Measurements from ENCODE around the gene BCKDHA.
A peak's percentile ranks its signal among the peaks of the same experiment; 100 is the strongest.

The BCKDHA gene

GRCh38 chr19:41352279-41352608, 45.4 kb upstream of the BCKDHA start:
- Histone ChIP-seq H3K4me2 (ENCODE audit: low read depth, low read length, poor library complexity, severe bottlenecking) (peak overlapping the region; percentile 74), H3K9me2 (replicated peaks; ENCODE audit: insufficient read depth, low read length) (no peaks in the 10 kb centered on the region), H3K27ac (ENCODE audit: low read depth, low read length) (peak overlapping the region; percentile 86), H4K20me1 (ENCODE audit: low read depth, low read length) (peaks cover 4% of the 10 kb centered on the region; the same call in 1 of the 2 replicates), H3K4me3 (ENCODE audit: insufficient read depth, low read length, poor library complexity, severe bottlenecking) (peak overlapping the region; percentile 92), H3K9ac (ENCODE audit: low read length) (peak overlapping the region; percentile 94), H3K79me2 (ENCODE audit: insufficient read depth, low read length) (peaks cover 51% of the 10 kb centered on the region), H2AFZ (ENCODE audit: low read depth, low read length, severe bottlenecking) (no peak overlapping the region), H3F3A (ENCODE audit: insufficient read depth) (peaks cover 4% of the 10 kb centered on the region; the same call in 1 of the 2 replicates), H3K27me3 (ENCODE audit: low read length) (no peaks in the 10 kb centered on the region), H3K36me3 (ENCODE audit: low read length) (peaks cover 3% of the 10 kb centered on the region; the same call in 1 of the 2 replicates), H3K9me3 (ENCODE audit: insufficient read depth, low read length) (no peaks in the 10 kb centered on the region)
- no peak for TF ChIP-seq EZH2phosphoT487 (conservative IDR thresholded peaks at IDR 0.05; ENCODE audit: low read length)
- TF ChIP-seq, protein P1, sequence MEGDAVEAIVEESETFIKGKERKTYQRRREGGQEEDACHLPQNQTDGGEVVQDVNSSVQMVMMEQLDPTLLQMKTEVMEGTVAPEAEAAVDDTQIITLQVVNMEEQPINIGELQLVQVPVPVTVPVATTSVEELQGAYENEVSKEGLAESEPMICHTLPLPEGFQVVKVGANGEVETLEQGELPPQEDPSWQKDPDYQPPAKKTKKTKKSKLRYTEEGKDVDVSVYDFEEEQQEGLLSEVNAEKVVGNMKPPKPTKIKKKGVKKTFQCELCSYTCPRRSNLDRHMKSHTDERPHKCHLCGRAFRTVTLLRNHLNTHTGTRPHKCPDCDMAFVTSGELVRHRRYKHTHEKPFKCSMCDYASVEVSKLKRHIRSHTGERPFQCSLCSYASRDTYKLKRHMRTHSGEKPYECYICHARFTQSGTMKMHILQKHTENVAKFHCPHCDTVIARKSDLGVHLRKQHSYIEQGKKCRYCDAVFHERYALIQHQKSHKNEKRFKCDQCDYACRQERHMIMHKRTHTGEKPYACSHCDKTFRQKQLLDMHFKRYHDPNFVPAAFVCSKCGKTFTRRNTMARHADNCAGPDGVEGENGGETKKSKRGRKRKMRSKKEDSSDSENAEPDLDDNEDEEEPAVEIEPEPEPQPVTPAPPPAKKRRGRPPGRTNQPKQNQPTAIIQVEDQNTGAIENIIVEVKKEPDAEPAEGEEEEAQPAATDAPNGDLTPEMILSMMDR (IDR thresholded peaks at IDR 0.05; ENCODE audit: insufficient read depth, low read length, poor library complexity, severe bottlenecking): no peak

DNA sequence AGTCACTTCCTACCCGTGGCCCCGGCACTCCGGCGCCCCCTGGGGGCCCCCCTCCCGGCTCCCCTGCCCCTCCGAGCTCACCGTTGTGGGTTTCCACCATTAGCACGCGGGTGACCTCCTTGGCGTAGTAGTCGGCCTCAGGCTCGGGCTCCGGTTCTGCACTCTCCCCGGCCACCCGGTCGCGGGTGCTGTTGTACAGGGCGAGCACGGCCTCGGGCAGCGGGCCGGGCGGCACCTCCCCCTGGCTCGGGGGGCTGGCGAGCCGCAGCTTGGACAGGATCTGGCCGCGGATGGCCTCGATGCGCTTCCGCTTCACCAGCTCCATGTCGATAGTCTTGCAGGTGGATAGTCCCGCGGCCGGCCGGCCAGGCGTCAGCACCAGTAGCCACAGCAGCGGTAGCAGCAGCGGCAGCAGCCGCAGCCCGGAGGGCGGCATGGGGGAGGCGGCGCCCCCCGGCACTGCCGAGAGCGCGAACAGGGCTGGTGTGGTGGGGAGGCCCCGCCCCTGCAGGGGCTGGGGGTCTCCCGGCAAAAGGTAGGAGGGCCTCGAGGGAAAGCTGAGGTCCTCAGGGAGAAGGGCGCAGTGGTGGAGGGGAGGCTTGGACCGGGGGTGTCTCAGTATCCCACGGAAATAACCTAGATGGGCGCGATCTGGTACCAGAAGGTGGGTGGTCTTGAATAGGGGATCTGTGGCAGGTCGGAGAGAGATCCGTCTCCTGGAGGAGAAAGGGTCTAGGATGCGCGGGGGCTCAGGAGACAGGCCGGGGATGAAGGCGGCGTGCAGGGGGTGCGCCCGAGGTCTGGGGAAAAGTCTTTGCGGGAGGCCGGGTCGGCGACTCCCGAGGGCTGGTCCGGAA, 44.8 kb upstream of the BCKDHA start:
- Histone ChIP-seq H3K27me3 (ENCODE audit: low read length) (no peaks in the 10 kb centered on the region), H3K36me3 (ENCODE audit: low read length) (peaks cover 3% of the 10 kb centered on the region; the same call in 1 of the 2 replicates), H3K9ac (ENCODE audit: low read length) (peak overlapping the region; percentile 94), H2AFZ (ENCODE audit: low read depth, low read length, severe bottlenecking) (peak overlapping the region; percentile 47), H4K20me1 (ENCODE audit: low read depth, low read length) (peaks cover 4% of the 10 kb centered on the region; the same call in 1 of the 2 replicates), H3K4me2 (ENCODE audit: low read depth, low read length, poor library complexity, severe bottlenecking) (peak overlapping the region; percentile 74), H3K9me2 (replicated peaks; ENCODE audit: insufficient read depth, low read length) (no peaks in the 10 kb centered on the region), H3K79me2 (ENCODE audit: insufficient read depth, low read length) (peaks cover 48% of the 10 kb centered on the region), H3K27ac (ENCODE audit: low read depth, low read length) (peak overlapping the region; percentile 86), H3K4me3 (ENCODE audit: insufficient read depth, low read length, poor library complexity, severe bottlenecking) (peak overlapping the region; percentile 92), H3F3A (ENCODE audit: insufficient read depth) (peaks cover 4% of the 10 kb centered on the region; the same call in 1 of the 2 replicates), H3K9me3 (ENCODE audit: insufficient read depth, low read length) (no peaks in the 10 kb centered on the region)
- TF ChIP-seq, protein P1 (IDR thresholded peaks at IDR 0.05; ENCODE audit: insufficient read depth, low read length, poor library complexity, severe bottlenecking): peak; percentile 97
- no peak for TF ChIP-seq EZH2phosphoT487 (conservative IDR thresholded peaks at IDR 0.05; ENCODE audit: low read length)

GRCh38 chr19:41353466-41354342, 43.9 kb upstream of the BCKDHA start, which contains the start of gene TGFB1:
Gene TGFB1, minus strand, starts transcription at chr19:41353922. Its CDS starts 878 bp downstream, at chr19:41353044.
- Histone ChIP-seq H3K9ac (ENCODE audit: low read length) (peak within 1 kb of the TSS; percentile 94), H3K79me2 (ENCODE audit: insufficient read depth, low read length) (peaks cover 46% of the 10 kb centered on the region), H3F3A (ENCODE audit: insufficient read depth) (peaks cover 4% of the 10 kb centered on the region; the same call in 1 of the 2 replicates), H3K27ac (ENCODE audit: low read depth, low read length) (peak within 1 kb of the TSS; percentile 86), H3K4me3 (ENCODE audit: insufficient read depth, low read length, poor library complexity, severe bottlenecking) (peak within 1 kb of the TSS; percentile 92), H3K27me3 (ENCODE audit: low read length) (no peaks in the 10 kb centered on the region), H2AFZ (ENCODE audit: low read depth, low read length, severe bottlenecking) (peak within 1 kb of the TSS; percentile 47), H3K4me2 (ENCODE audit: low read depth, low read length, poor library complexity, severe bottlenecking) (peak within 1 kb of the TSS; percentile 74), H3K9me2 (replicated peaks; ENCODE audit: insufficient read depth, low read length) (no peaks in the 10 kb centered on the region), H3K36me3 (ENCODE audit: low read length) (no peaks in the 10 kb centered on the region), H4K20me1 (ENCODE audit: low read depth, low read length) (peaks cover 4% of the 10 kb centered on the region; the same call in 1 of the 2 replicates), H3K9me3 (ENCODE audit: insufficient read depth, low read length) (no peaks in the 10 kb centered on the region)
- TF ChIP-seq, protein P1 (IDR thresholded peaks at IDR 0.05; ENCODE audit: insufficient read depth, low read length, poor library complexity, severe bottlenecking): peak; percentile 95
- no peak for TF ChIP-seq EZH2phosphoT487 (conservative IDR thresholded peaks at IDR 0.05; ENCODE audit: low read length)
